Endometrial microvascular endothelial cells (primary cell): Measurements from ENCODE around the gene ZFPL1. TPM values are rescaled to one million over a fixed set of nuclear protein-coding genes. Genes with fewer than 3 reads are reported as not detected.
"Not testable (repeated sequence)": the region's sequence is repeated elsewhere in the genome, so short reads cannot be mapped to it uniquely, and the experiment has no call there.

Experiments
- in situ Hi-C: cut with HindIII; loops from 2 replicates; pipeline ENCODE4 v1.10.0; 2017; ENCODE audit warnings: low sequenced_read_pairs, low pct_unique_long_range_greater_than_20kb; ENCODE audit errors: inconsistent ontology term
- total RNA-seq: library from RNA; depleted of rRNA; stranded (reverse); fragments of >200 nt; gene quantifications from one replicate; pipeline ENCODE4 v1.2.3, GENCODE V29; 2015; ENCODE audit errors: inconsistent ontology term

ZFPL1 gene
- total RNA-seq, 1 donor from 2014 or later: 33.8 TPM

- in situ Hi-C loops: no loop called here
These were observed 27.2 kb downstream of the ZFPL1 start for GRCh38 chr11:65111159-65111743.

- in situ Hi-C loops: no loop called here
These were observed 27.9 kb downstream of the ZFPL1 start, which contains the start of gene TM7SF2 for GRCh38 chr11:65111744-65112545. TSS of gene TM7SF2 (plus strand) at chr11:65111872. CDS start at chr11:65112016, 144 bp downstream.

GRCh38 chr11:65112546-65113360 lies 28.7 kb downstream of the ZFPL1 start:
- in situ Hi-C loops: no loop called here

GRCh38 chr11:65113361-65113756 lies 29.3 kb downstream of the ZFPL1 start:
- in situ Hi-C loops: no loop called here

- in situ Hi-C loops: no loop called here
These were observed 29.8 kb downstream of the ZFPL1 start for GRCh38 chr11:65113839-65114238.

GRCh38 chr11:65114538-65115171 lies 30.6 kb downstream of the ZFPL1 start:
- in situ Hi-C loops: no loop called here

GRCh38 chr11:65115361-65116082 lies 31.5 kb downstream of the ZFPL1 start:
- in situ Hi-C loops: no loop called here

GRCh38 chr11:65116370-65117205 lies 32.6 kb downstream of the ZFPL1 start:
- in situ Hi-C loops: no loop called here

- in situ Hi-C loops: no loop called here
These were observed 33.4 kb downstream of the ZFPL1 start, which contains the start of gene ZNHIT2 for GRCh38 chr11:65117206-65118096. TSS of gene ZNHIT2 (minus strand) at chr11:65117701. CDS start at chr11:65117653, 48 bp downstream.

GRCh38 chr11:65118097-65118837 lies 34.2 kb downstream of the ZFPL1 start:
- in situ Hi-C loops: no loop called here

GRCh38 chr11:65118891-65119669 lies 35.1 kb downstream of the ZFPL1 start:
- in situ Hi-C loops: not testable (repeated sequence)

GRCh38 chr11:65119670-65119995 lies 35.6 kb downstream of the ZFPL1 start:
- in situ Hi-C loops: no loop called here

- in situ Hi-C loops: no loop called here
These were observed 36.8 kb downstream of the ZFPL1 start for GRCh38 chr11:65120831-65121230.

- in situ Hi-C loops: no loop called here
These were observed 37.4 kb downstream of the ZFPL1 start for GRCh38 chr11:65121447-65121864.

- in situ Hi-C loops: no loop called here
These were observed 38.1 kb downstream of the ZFPL1 start, which contains the start of the genes FAU and MRPL49 for GRCh38 chr11:65121865-65122696. TSS of gene FAU (minus strand) at chr11:65122134. CDS start at chr11:65121813, 321 bp downstream. TSS of gene MRPL49 (plus strand) at chr11:65122321. CDS start at chr11:65122347, 26 bp downstream.
